GM21381 (cell line): ENCODE results near the gene CD164.
"Not testable (repeated sequence)": the region's sequence is repeated elsewhere in the genome, so short reads cannot be mapped to it uniquely, and the experiment has no call there.

Experiments
- ATAC-seq: cut with Tn5 transposase; IDR thresholded peaks from one replicate; pipeline ENCODE4 v1.9.1; 2021; ENCODE audit warnings: mild to moderate bottlenecking, moderate library complexity; ENCODE audit not compliant: unreplicated experiment

CD164 gene

GRCh38 chr6:109377717-109378116 lies 4.5 kb downstream of the CD164 start:
- no peak for ATAC-seq

DNA sequence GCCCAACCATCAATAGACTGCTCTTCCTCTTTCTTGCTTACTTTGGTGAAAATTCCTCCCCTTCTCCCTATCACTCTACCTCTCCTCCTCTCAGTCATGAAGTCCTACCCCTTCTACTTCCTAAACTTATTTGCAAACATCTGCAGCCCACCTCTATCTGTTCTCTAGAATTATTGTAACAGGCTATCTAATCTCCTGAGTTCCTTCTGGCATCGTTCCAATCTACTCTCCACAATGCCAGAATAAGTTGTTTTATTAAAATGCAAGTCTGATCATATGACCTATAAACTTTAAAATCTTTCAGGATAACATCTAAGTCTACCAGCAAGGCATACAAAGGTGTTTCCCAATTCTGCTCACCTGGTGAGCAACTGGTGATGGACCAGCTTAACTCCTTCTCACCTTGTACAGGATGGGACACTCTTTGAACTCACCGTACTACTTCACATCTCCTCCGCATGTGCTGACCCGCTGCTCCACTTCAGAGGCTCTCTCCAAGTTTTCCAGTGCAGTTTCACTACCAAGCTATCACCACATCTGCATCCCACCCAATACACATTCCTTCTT lies 7.9 kb downstream of the CD164 start:
- ATAC-seq = no peak

GRCh38 chr6:109373762-109374161 lies 8.5 kb downstream of the CD164 start:
- ATAC-seq = peak; percentile 90

DNA sequence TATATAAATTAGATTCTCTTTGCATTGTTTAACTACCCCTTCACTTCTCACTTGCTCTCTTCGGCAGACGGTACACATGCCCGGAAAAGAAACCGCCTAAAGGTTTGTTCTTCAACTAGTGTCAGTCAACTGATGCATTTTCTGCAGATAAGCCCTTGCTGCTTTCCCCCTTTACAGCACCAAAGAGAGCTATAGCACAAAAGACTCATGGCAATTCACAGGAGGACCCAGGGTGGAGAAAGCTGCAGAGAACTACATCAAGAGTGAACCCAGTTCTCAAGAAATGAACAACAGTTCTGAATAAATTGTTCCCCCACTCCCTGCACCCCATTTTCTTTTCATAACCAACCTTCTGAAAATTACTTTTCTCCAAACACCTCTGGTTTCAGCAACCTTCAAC lies 8.9 kb downstream of the CD164 start:
- peak; percentile 6 for ATAC-seq

- no peak for ATAC-seq
Measured at GRCh38 chr6:109372130-109372529, 10.1 kb downstream of the CD164 start.

DNA sequence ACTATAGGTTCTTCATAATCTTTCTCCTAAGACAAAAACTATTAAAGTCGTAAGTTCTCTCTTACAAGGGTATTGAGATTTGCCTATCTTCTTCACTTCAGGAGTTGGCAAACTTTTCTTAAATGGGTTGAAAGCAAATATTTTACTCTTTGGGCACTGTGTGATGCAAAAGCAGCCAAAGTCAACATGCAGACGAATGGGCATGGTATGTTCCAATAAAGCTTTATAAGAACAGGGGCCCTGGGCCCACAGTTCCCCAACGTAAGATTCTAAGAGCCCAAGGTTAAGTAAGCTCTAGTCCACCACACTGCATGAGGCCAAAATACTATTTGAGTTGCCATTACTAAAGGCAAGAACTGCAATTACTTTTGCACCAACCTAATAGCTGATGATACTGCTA lies 11.5 kb downstream of the CD164 start:
- no peak for ATAC-seq

DNA sequence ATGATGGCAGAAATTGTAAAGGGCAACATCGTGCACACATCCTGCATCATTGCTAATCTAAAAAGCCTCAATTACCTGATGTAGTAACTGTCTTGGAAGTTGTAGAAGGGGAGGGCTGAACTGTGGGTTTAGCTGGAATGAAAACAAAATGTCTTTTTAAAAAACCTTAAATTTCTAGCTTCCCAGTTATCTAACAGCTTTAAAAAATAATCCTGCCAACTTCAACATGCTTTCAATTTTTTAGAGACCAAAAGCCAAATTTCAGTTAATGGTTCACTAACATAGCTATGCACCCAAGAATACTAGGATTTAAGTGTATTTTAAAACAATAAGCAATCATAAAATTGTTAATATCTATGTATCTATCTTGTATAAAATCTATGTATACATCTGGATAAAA lies 11.9 kb downstream of the CD164 start:
- ATAC-seq = no peak

GRCh38 chr6:109369728-109370127 lies 12.5 kb downstream of the CD164 start:
- ATAC-seq = no peak

- not testable (repeated sequence) for ATAC-seq
Measured at GRCh38 chr6:109364382-109365078, 17.7 kb downstream of the CD164 start.

- ATAC-seq = no peak
Measured at GRCh38 chr6:109363753-109364152, 18.5 kb downstream of the CD164 start.

GRCh38 chr6:109362102-109362884 lies 20.0 kb downstream of the CD164 start:
- ATAC-seq = no peak

GRCh38 chr6:109360791-109361190 lies 21.5 kb downstream of the CD164 start:
- no peak for ATAC-seq

- no peak for ATAC-seq
Measured at GRCh38 chr6:109360281-109360680, 22.0 kb downstream of the CD164 start.

- no peak for ATAC-seq
Measured at GRCh38 chr6:109359248-109359647, 23.0 kb downstream of the CD164 start.

GRCh38 chr6:109358204-109358603 lies 24.1 kb downstream of the CD164 start:
- ATAC-seq = no peak

- no peak for ATAC-seq
Measured at GRCh38 chr6:109356237-109356636, 26.0 kb downstream of the CD164 start.

DNA sequence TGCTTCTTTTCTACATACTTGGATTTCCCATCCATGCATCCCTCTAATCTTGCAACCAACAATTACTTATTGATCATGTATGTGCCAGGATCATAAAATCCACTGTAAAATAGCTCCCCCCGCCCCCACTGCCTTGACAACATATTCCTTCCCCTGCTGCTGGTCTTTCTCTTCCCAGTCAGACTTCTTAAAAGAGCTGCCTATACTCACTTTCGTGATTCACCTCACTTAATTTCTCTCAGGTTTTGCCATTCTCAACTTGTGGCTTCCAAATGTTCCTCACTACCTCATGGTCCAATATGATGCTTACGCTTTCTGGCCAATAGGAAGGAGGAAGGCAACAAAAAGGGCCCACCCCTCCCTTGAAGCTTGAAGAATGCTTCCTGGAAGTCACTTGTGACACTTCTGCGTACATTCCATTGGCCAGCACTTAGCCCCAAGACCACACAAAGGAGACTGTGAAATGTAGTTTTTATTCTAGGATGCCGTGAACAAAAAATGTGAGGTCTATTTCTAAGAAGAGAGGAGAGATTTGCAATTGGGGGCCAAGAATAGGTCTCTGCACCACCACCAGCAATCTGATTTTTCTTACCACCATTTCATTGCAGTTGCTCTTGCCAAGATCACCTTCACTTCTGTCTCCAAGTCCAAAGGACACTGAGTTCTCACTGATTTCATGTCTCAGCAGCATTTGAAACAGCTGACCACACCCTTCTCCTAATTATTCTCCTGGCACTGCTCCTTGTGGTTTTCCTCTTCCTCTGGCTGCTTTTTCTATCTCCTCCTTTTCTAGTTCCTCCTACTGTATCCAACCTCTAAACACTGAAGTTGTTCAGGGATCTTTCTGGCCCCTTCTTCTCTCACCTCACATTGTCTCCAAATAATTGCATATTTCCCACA lies 30.8 kb downstream of the CD164 start:
- ATAC-seq = no peak

GRCh38 chr6:109349419-109349987 lies 32.8 kb downstream of the CD164 start:
- ATAC-seq = no peak

DNA sequence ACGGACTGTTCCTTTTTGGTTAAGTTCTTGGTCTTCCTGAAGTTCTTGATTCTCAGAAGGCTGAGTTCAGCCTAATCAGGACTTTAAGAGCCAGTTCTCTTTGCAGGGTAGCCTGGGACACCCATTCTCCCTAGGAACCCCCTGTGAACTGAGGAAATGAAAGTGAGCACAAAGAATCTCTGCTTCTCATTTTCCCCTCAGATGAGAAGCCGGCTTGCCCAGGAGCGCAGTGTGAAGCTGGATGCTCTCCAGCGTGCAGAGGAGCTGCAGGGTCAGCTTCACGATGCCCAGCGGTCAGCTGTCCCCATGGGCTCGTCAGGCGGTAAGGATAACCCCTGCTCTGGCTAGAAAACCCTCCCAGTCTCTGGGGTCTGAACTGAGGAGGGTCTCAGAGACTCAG lies 34.0 kb downstream of the CD164 start:
- ATAC-seq = no peak

GRCh38 chr6:109347779-109348178 lies 34.5 kb downstream of the CD164 start:
- no peak for ATAC-seq

- ATAC-seq = no peak
Measured at GRCh38 chr6:109345986-109346385, 36.3 kb downstream of the CD164 start.
